HFFc6 (cell line): ENCODE measurements around the gene CMSS1. TPM values are rescaled to one million over a fixed set of nuclear protein-coding genes. Genes with fewer than 3 reads are reported as not detected.
A peak's percentile ranks its signal among the peaks of the same experiment; 100 is the strongest.

ENCODE experiments used
- DNase-seq: peaks from one replicate; pipeline ENCODE4 v3.0.0-alpha.2; 2018
- H3K27ac Mint-ChIP-seq: 2 replicates; pipeline ENCODE4 v1.8.0; 2020; ENCODE audit warnings: mild to moderate bottlenecking, mixed read lengths
- H3K27me3 Mint-ChIP-seq: 2 replicates; pipeline ENCODE4 v1.8.0; 2021; ENCODE audit warnings: mild to moderate bottlenecking, moderate library complexity, mixed read lengths; ENCODE audit not compliant: insufficient read depth
- H3K36me3 Mint-ChIP-seq: 2 replicates; pipeline ENCODE4 v1.8.0; 2021; ENCODE audit warnings: low read depth, mixed read lengths
- H3K4me1 Mint-ChIP-seq: 2 replicates; pipeline ENCODE4 v1.8.0; 2020; ENCODE audit warnings: low read depth, mixed read lengths
- H3K4me3 Mint-ChIP-seq: 2 replicates; pipeline ENCODE4 v1.8.0; 2020; ENCODE audit warnings: mild to moderate bottlenecking, moderate library complexity, mixed read lengths
- H3K9me3 Mint-ChIP-seq: 2 replicates; pipeline ENCODE4 v1.8.0; 2020; ENCODE audit warnings: mild to moderate bottlenecking, mixed read lengths
- CTCF ChIP-seq: fragments of 200-600 bp; sonication (generic); IDR thresholded peaks from 2 replicates; pipeline ENCODE4 v1.5.0; 2021; ENCODE audit warnings: antibody characterized with exemption, mild to moderate bottlenecking
- total RNA-seq, 6 experiments: library from RNA; stranded (reverse); fragmentation: NEBNext Ultra II Directional; extraction: Animal tissue kit (Norgen Biotek cat#: 25700); gene quantifications; 2 replicates in 1 of 6; 3 replicates in 5 of 6; pipeline ENCODE4 v1.2.3, GENCODE V29; 2021

CMSS1 gene
- total RNA-seq, 6 experiments from 2014 or later: 27.8 to 47.0 (median 38.1) TPM

DNA sequence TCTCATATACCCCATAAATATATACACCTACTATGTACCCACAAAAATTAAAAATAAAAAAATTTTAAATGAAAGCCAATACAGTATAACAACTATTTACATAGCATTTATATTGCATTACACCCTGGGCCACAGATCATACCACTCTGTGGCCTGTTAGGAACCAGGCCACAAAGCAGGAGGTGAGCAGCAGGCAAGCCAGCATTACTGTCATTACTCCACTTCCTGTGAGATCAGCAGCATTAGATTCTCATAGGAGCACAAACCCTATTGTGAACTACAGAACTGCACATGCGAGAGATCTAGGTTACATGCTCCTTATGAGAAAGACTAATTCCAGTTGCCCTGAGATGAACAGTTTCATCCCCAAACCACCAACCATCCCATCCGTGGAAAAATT lies 279.2 kb downstream of the CMSS1 start:
- H3K4me3 Mint-ChIP-seq: no peak overlapping the region
- peaks cover 2% of the 10 kb centered on the region for H3K27me3 Mint-ChIP-seq
- no peak for DNase-seq
- peaks cover 5% of the 10 kb centered on the region; the same call in 1 of the 2 replicates for H3K36me3 Mint-ChIP-seq
- H3K27ac Mint-ChIP-seq: no peak overlapping the region
- TF ChIP-seq CTCF: no peak
- H3K9me3 Mint-ChIP-seq: no peaks in the 10 kb centered on the region
- peaks cover 69% of the 10 kb centered on the region for H3K4me1 Mint-ChIP-seq

- Mint-ChIP-seq H3K4me3 (no peak overlapping the region), H3K27me3 (peaks cover under 1% of the 10 kb centered on the region), H3K9me3 (no peaks in the 10 kb centered on the region), H3K4me1 (peaks cover 59% of the 10 kb centered on the region), H3K27ac (no peak overlapping the region), H3K36me3 (peaks cover 5% of the 10 kb centered on the region; the same call in 1 of the 2 replicates)
- no peak for DNase-seq
- TF ChIP-seq CTCF: no peak
Measured at GRCh38 chr3:100097919-100098783, 280.5 kb downstream of the CMSS1 start.

- H3K9me3 Mint-ChIP-seq: no peaks in the 10 kb centered on the region
- H3K4me3 Mint-ChIP-seq: no peak overlapping the region
- no peak overlapping the region for H3K27ac Mint-ChIP-seq
- peaks cover 60% of the 10 kb centered on the region for H3K4me1 Mint-ChIP-seq
- no peaks in the 10 kb centered on the region; the same call in 1 of the 2 replicates for H3K27me3 Mint-ChIP-seq
- H3K36me3 Mint-ChIP-seq: peaks cover 5% of the 10 kb centered on the region; the same call in 1 of the 2 replicates
- DNase-seq: no peak
- TF ChIP-seq CTCF: no peak
Measured at GRCh38 chr3:100098784-100099070, 281.1 kb downstream of the CMSS1 start.

DNA sequence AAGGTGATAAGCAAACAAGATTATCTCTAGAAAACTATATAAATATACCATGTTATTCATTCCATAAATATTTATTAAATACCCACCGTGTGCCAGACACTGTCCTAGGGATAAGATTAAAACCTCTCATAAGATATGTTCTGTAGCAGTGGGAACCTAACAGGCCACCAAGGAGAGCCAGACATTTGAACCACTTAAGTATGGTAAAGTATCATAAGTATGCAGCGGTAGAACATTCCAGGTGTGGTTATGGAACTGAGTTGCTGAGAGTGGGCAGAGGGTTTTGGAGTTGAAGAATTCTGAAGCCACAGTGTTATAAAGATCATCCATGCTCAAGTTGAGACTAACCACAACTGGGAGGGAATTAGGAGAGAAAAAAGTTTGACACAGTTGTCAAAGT lies 282.0 kb downstream of the CMSS1 start:
- Mint-ChIP-seq H3K27ac (no peak overlapping the region), H3K9me3 (no peaks in the 10 kb centered on the region), H3K4me1 (peaks cover 62% of the 10 kb centered on the region), H3K36me3 (peaks cover 5% of the 10 kb centered on the region; the same call in 1 of the 2 replicates), H3K27me3 (no peaks in the 10 kb centered on the region; the same call in 1 of the 2 replicates), H3K4me3 (no peak overlapping the region)
- no peak for DNase-seq
- TF ChIP-seq CTCF: no peak

GRCh38 chr3:100100425-100100824 lies 282.8 kb downstream of the CMSS1 start:
- peak; percentile 55 for DNase-seq
- H3K4me3 Mint-ChIP-seq: no peak overlapping the region
- H3K4me1 Mint-ChIP-seq: peaks cover 70% of the 10 kb centered on the region
- peaks cover 5% of the 10 kb centered on the region; the same call in 1 of the 2 replicates for H3K36me3 Mint-ChIP-seq
- H3K27me3 Mint-ChIP-seq: no peaks in the 10 kb centered on the region; the same call in 1 of the 2 replicates
- no peaks in the 10 kb centered on the region for H3K9me3 Mint-ChIP-seq
- H3K27ac Mint-ChIP-seq: peak overlapping the region; percentile 4; the same call in 1 of the 2 replicates
- no peak for TF ChIP-seq CTCF
